Hepatic stellate cell (primary cell): ENCODE results near the gene CLTA.
A peak's percentile ranks its signal among the peaks of the same experiment; 100 is the strongest.
"Not testable (repeated sequence)": the region's sequence is repeated elsewhere in the genome, so short reads cannot be mapped to it uniquely, and the experiment has no call there.

Source experiments
- DNase-seq: peaks from one replicate; pipeline ENCODE4 v3.0.0; 2011; ENCODE audit warnings: low spot score

Gene CLTA

DNA sequence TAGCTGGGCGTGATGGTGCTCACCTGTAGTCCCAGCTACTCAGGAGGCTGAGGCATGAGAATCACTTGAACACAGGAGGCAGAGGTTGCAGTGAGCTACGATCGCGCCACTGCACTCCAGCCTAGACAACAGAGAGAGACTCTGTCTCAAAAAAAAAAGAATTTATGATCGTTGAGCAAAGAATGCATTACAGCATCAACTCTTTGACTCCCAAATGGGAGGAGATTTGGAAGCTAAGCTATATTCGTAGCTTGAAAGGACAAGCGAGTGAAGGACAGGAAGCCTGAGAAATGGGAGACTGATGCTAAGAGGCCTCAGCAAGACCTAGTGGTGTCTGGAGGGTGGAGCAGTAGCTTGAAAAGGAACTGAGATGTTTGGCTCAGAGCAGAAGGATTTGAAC, 31.8 kb upstream of the CLTA start:
- DNase-seq = no peak

DNA sequence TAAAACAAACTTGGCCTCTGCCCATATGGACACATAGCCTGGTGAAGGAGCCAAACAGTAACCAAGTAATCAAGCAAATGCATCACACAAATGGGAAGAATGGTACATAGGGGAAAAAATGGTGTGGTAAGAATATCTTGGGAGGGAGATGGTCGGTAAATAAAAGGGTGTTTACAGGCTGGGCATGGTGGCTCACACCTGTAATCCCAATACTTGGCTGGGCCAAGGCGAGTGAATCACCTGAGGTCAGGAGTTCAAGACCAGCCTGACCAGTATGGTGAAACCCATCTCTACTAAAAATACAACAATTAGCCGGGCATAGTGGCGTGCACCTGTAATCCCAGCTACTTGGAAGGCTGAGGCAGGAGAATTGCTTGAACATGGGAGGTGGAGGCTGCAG, 31.2 kb upstream of the CLTA start:
- not testable (repeated sequence) for DNase-seq

DNA sequence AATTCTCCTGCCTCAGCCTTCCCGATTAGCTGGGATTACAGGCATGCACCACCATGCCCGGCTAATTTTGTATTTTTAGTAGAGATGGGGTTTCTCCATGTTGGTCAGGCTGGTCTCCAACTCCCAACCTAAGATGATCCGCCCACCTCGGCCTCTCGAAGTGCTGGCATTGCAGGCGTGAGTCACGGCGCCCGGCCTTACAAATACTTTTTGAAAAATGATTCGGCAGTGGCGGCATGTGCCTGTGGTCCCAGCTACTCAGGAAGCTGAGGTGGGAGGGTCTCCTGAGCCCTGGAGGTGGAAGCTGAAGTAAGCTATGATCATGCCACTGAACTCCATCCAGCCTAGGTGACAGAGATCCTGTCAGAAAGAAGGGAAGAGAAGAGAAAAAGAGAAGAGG, 30.6 kb upstream of the CLTA start:
- DNase-seq = not testable (repeated sequence)

GRCh38 chr9:36161187-36161586, 29.5 kb upstream of the CLTA start:
- no peak for DNase-seq

DNA sequence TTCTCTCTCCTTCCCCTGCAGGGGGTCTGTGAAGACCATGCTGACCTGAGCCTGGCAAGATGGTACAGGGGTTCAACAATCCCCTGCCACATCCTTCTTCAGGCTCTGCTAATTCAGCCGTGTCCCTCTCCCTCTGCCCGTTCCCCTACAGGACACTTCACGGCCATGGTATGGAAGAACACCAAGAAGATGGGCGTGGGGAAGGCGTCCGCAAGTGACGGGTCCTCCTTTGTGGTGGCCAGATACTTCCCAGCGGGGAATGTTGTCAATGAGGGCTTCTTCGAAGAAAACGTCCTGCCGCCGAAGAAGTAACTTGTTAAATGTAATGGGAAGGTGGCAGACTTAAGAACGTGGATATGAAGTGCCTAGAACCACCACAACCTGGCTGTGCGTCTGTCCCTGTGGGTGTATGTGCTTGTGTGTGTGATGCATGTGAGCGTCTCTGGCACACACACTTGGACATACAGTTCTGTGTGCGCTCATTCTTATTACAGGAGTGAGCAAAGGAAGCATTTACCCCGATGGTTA, 28.4 kb upstream of the CLTA start:
- DNase-seq = no peak

DNA sequence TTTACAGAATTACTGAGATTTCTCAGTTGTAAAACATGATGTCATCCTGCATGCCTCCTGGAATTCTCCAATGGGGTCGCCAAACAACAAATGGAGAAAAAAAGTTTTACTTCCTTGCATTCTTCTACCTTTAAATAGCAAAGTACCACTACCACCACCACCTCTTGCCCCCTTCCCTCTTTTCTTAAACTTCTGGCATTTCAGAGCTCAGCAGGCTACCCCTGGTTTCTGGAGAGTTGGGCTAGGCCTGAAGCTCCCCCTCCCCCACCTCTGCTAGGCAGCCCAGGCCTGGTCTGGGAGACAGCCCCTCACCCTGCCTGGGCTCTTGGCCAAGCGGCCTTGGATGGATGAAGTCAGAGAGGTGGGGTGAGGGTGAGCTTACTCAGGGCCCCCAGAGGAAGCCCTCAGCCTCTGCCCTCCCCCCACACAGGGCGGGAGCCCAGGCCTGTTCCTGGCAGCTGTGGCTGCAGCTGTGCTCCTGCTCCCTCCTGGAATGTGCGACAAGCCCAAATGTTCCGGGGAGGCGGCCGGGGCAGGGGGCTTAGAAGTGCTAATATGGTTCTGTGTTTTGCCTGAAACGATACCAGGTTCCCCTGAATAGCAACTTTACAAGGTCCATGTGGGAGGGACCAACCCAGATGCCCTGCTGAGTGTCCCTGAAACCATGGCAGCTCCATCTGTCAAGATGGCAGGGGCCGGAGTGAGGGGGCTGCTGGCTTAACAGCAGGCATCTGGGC, 27.5 kb upstream of the CLTA start:
- DNase-seq = peak; percentile 42

- DNase-seq = no peak
Observed at GRCh38 chr9:36163786-36164170, 26.9 kb upstream of the CLTA start.

- DNase-seq = no peak
Observed at GRCh38 chr9:36164372-36164771, 26.3 kb upstream of the CLTA start.

DNA sequence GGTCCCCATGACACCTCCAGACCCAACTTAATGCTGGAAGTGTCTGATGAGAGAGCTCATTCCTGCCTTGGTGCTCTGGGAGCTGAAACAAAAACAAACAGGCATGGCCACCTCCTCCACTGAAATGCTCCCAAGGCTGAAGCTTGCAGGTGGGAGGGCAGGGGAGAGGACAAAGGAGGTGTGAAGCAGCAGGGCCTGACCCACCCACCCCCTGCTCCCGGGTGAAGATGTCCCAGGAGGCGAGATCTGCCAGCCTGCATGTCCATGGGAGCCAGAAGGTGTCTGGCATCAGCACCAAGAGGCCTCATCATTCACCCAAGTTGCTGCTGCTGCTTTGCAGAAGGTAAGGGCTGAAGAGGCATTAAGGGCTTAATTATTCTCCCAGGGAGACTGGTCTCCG, 25.7 kb upstream of the CLTA start:
- no peak for DNase-seq

DNA sequence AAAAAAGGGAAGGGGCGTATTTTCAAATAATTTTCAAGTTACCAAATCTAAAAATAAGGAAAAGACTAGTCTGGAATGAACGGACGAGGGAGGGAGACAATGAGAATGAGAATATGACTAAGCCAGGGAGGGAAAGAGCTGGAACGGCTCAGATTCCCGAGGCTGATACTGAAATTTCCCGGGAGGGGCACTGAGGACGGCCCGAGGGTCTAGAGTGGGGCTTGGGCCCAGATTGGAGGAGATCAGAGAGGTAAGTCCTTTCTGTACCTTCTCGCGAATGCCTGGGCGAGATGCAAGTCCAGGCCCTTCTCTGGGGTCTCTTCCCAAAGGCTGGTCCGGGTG, 24.9 kb upstream of the CLTA start:
- DNase-seq = peak; percentile 69

DNA sequence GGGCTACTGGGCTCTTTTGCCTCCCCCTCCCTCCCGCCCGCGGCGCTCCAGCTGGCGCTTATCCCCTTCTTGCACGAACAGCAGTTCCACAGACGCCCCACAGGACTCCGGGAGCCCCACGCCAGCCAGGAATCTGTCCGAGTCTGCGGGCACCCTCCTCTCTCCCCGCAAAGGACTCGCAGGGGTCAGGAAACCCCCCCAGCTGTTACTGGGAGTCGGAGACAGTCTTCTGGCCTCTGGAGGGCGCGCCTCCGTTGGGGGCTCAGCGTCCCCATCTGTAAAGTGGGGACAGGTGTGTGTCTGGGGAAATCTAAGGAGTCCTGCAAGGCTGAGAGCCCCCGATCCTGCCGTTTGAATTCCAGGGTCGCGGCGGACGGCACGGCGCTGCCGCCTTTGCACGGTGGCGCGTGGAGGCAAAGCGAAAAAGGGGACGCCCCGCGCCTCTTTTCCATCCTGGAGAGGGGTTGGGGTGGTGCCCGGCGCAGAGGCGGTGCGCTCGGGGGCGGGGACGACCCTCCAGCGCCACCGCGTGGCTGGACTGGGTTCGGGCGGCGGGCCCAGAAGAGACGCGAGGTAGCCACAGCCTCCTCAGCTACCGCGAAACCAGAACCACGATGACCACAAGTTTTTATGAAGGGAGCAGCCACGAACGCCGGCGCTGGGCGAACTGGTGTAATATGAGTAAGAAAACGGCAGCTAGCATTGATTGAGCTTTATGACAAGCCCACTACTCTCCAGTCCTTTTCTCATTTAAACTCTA, 24.4 kb upstream of the CLTA start:
- DNase-seq = peak; percentile 90

- no peak for DNase-seq
Observed at GRCh38 chr9:36169166-36169565, 21.6 kb upstream of the CLTA start, which contains the start of gene CCIN. Gene CCIN, plus strand, starts transcription at chr9:36169388. Its CDS starts 115 bp downstream, at chr9:36169503.

- DNase-seq = no peak
Observed at GRCh38 chr9:36169708-36170107, 21.0 kb upstream of the CLTA start.

GRCh38 chr9:36170531-36170930, 20.2 kb upstream of the CLTA start:
- DNase-seq = no peak

- DNase-seq = no peak
Observed at GRCh38 chr9:36173861-36174260, 16.9 kb upstream of the CLTA start.

GRCh38 chr9:36174271-36174670, 16.4 kb upstream of the CLTA start:
- DNase-seq = no peak

DNA sequence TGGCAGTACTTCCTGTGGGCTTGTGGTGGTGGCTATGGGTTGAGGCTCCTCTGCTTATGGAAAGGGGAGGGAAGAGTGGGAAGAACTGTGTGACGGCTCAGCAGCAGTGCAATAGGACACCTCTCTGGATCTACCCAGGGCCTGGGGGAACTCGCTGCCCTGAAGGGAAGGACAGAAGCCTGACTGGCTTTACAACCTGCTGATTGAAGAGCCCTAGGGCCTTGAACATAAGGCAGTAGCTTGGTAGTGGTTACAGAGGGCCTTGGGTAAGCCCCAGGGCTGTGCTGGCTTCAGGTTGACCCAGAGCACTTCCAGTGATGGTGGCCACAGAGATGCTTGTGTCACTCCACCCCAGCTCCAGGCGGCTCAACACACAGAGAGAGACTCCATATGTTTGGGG, 16.0 kb upstream of the CLTA start:
- DNase-seq = no peak

- not testable (repeated sequence) for DNase-seq
Observed at GRCh38 chr9:36175209-36175608, 15.5 kb upstream of the CLTA start.

GRCh38 chr9:36176496-36176895, 14.2 kb upstream of the CLTA start:
- not testable (repeated sequence) for DNase-seq

DNA sequence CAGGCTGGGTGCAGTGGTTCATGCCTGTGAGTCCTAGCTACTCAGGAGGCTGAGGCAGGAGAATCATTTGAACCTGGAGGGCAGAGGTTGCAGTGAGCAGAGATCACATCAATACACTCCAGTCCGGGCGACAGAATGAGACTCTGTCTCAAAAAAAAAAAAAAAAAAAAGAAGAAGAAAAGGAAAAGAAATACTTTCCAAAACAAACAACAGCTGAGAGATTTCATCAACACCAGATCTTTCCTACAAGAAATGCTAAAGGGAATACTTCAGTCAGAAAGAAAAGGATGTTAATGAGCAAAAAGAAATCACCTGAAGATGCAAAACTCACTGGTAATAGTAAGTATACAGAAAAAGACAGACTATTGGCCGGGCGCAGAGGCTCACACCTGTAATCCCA, 13.2 kb upstream of the CLTA start:
- DNase-seq = no peak

GRCh38 chr9:36180243-36180642, 10.5 kb upstream of the CLTA start:
- not testable (repeated sequence) for DNase-seq

DNA sequence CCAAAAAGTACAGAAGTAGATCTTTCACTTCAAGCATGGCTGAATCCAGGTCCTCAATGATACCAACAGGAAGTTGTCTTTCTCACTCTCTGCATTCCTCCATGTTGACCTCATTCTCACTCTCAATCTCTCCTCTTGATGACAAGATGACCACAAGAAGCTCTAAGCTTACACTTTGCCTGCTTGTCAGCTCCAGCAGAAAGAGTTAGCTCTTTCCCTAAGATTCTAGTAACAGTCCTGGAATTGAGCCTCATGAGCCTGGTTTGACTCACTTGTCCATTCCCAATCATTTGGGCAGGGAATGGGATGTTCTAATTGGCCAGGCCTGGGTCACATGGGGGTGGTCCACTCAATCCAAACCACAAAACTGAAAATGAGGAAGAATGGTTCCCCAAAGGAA, 3.3 kb upstream of the CLTA start:
- DNase-seq = peak; percentile 57

DNA sequence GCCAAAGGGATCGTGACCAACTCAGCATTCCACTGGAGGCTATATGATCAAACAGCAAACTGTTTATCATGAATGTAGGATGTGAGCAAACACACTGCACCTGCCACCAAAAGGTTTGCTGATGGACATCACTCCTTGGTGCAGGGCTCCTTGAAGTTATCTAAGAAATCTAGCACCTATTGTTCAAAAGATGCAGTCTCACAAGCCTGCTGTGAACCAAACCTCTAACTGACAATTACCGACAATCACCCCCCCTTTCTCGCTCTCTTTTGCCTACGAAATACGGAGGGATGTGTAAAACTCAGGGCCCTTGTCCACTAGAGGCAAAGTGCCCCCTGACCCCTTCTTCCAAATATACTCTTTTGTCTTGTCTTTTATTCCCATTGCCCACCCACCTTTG, 2.5 kb upstream of the CLTA start:
- no peak for DNase-seq

DNA sequence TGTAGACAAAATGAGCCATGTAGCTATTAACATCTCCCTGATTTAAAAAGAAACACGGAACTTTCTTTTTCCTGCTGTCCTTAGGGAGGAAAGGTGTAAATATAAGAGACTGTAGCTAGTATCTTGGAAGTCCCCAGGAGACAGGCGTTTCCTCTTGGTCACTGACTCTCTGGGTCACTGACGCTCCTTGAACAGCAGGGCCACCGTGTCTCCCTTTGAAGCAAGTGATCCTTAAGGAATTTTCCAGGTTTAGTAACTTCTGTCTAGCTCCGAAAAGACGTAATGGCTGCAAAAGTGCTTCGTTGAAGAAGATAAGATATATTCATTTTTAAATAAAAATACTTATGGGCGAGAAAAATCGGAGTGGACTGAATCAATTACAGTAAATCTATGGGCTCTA, 745 bp upstream of the CLTA start:
- DNase-seq = no peak
